HG03139 (cell line): Measurements from ENCODE around the gene SGIP1.

Experiments used
- ATAC-seq: cut with Tn5 transposase; IDR thresholded peaks from one replicate; pipeline ENCODE4 v1.9.1; 2021; ENCODE audit not compliant: unreplicated experiment

Gene SGIP1

GRCh38 chr1:66520655-66521054 lies 13.3 kb upstream of the SGIP1 start:
- no peak for ATAC-seq

GRCh38 chr1:66521721-66522365 lies 12.1 kb upstream of the SGIP1 start:
- no peak for ATAC-seq

- no peak for ATAC-seq
Observed at GRCh38 chr1:66523562-66523961, 10.4 kb upstream of the SGIP1 start.

GRCh38 chr1:66525086-66525485 lies 8.9 kb upstream of the SGIP1 start:
- no peak for ATAC-seq

- ATAC-seq, result no peak
Observed at GRCh38 chr1:66526036-66526435, 7.9 kb upstream of the SGIP1 start.

GRCh38 chr1:66526991-66527390 lies 7.0 kb upstream of the SGIP1 start:
- ATAC-seq, result no peak

- ATAC-seq, result no peak
Observed at GRCh38 chr1:66527686-66528085, 6.3 kb upstream of the SGIP1 start.

- no peak for ATAC-seq
Observed at GRCh38 chr1:66528580-66528979, 5.4 kb upstream of the SGIP1 start.

GRCh38 chr1:66532214-66532613 lies 1.7 kb upstream of the SGIP1 start:
- no peak for ATAC-seq

GRCh38 chr1:66532798-66533783 lies 862 bp upstream of the SGIP1 start:
- no peak for ATAC-seq

GRCh38 chr1:66535061-66535460 lies 1.1 kb downstream of the SGIP1 start:
- ATAC-seq, result no peak

GRCh38 chr1:66535853-66536252 lies 1.9 kb downstream of the SGIP1 start:
- no peak for ATAC-seq

- no peak for ATAC-seq
Observed at GRCh38 chr1:66537718-66538117, 3.8 kb downstream of the SGIP1 start.

GRCh38 chr1:66539491-66539890 lies 5.5 kb downstream of the SGIP1 start:
- ATAC-seq, result no peak

GRCh38 chr1:66540434-66541032 lies 6.6 kb downstream of the SGIP1 start:
- ATAC-seq, result no peak

- ATAC-seq, result no peak
Observed at GRCh38 chr1:66542314-66542713, 8.4 kb downstream of the SGIP1 start.

- no peak for ATAC-seq
Observed at GRCh38 chr1:66542811-66543767, 9.1 kb downstream of the SGIP1 start.

GRCh38 chr1:66546047-66546810 lies 12.3 kb downstream of the SGIP1 start:
- ATAC-seq, result no peak

GRCh38 chr1:66549017-66549416 lies 15.1 kb downstream of the SGIP1 start:
- no peak for ATAC-seq

GRCh38 chr1:66550243-66550642 lies 16.3 kb downstream of the SGIP1 start:
- no peak for ATAC-seq
